Activated CD4-positive, alpha-beta memory T cell treated with anti-CD3 and anti-CD28 coated beads for 36 hours (primary cell): Measurements from ENCODE around the gene PKHD1. TPM values are rescaled to one million over a fixed set of nuclear protein-coding genes. Genes with fewer than 3 reads are reported as not detected.

ENCODE experiments used
- CTCF ChIA-PET: fragments of 350-600 bp; sonication (Branson Sonifier 250); formaldehyde crosslinking; loops from one replicate; lab custom pipeline; 2021; ENCODE audit warnings: antibody characterized with exemption, inconsistent platforms; lab: Charles Lee
- POLR2A ChIA-PET: fragments of 350-600 bp; sonication (Branson Sonifier 250); formaldehyde crosslinking; loops from one replicate; lab custom pipeline; 2021; ENCODE audit warnings: antibody characterized with exemption; lab: Charles Lee
- DNase-seq: peaks from one replicate; pipeline ENCODE4 v3.0.0-alpha.2; 2020
- H3K27ac Mint-ChIP-seq: one replicate; pipeline ENCODE4 v1.8.0; 2021; ENCODE audit warnings: mixed read lengths
- H3K27me3 Mint-ChIP-seq: one replicate; pipeline ENCODE4 v1.8.0; 2021; ENCODE audit warnings: mixed read lengths
- H3K36me3 Mint-ChIP-seq: one replicate; pipeline ENCODE4 v1.8.0; 2021; ENCODE audit warnings: mixed read lengths
- H3K4me1 Mint-ChIP-seq: one replicate; pipeline ENCODE4 v1.8.0; 2021; ENCODE audit warnings: low read depth, mixed read lengths
- H3K4me3 Mint-ChIP-seq: one replicate; pipeline ENCODE4 v1.8.0; 2021; ENCODE audit warnings: mild to moderate bottlenecking, mixed read lengths
- H3K9me3 Mint-ChIP-seq: one replicate; pipeline ENCODE4 v1.8.0; 2021; ENCODE audit warnings: mixed read lengths
- intact Hi-C: fragments of 100-400 bp; cut with micrococcal nuclease; formaldehyde crosslinking; loops from one replicate; pipeline ENCODE4 v1.15.1; 2023
- total RNA-seq, 2 experiments: library from RNA; stranded (reverse); gene quantifications; one replicate each; pipeline ENCODE4 v1.2.3, GENCODE V29; 2021

Gene PKHD1
- total RNA-seq, 2 experiments from 2014 or later, result 0.02 TPM; not detected in 1

GRCh38 chr6:51678905-51679620 lies 408.4 kb downstream of the PKHD1 start:
- ChIA-PET CTCF (no interaction called here), POLR2A (no interaction called here)
- Mint-ChIP-seq H3K4me3 (no peak overlapping the region), H3K9me3 (no peaks in the 10 kb centered on the region), H3K27ac (no peak overlapping the region), H3K36me3 (no peaks in the 10 kb centered on the region), H3K27me3 (no peaks in the 10 kb centered on the region), H3K4me1 (no peaks in the 10 kb centered on the region)
- intact Hi-C loops, result no loop called here
- no peak for DNase-seq

DNA sequence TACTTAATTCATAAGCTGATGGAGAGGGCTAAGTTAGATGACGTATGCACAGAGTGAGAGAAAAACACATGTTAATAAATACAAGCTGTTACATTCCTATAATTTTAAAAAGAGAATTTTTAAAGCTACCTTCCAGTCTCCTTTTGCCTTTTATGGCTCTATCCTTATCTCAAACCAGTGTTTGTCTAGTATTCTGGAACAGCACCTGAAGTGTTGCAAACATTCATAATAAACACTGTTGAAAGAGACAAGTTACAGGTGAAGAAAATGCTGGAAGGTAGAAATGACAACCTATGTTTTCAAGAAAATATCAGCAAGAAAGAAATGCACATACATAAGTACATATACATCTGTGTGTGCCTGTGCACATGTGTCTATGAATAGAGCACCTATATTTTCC lies 409.1 kb downstream of the PKHD1 start:
- Mint-ChIP-seq H3K27ac (no peak overlapping the region), H3K4me3 (no peak overlapping the region), H3K36me3 (no peaks in the 10 kb centered on the region), H3K27me3 (no peaks in the 10 kb centered on the region), H3K9me3 (no peaks in the 10 kb centered on the region), H3K4me1 (no peaks in the 10 kb centered on the region)
- intact Hi-C loops, result no loop called here
- POLR2A ChIA-PET, result no interaction called here
- no peak for DNase-seq
- CTCF ChIA-PET, result no interaction called here

DNA sequence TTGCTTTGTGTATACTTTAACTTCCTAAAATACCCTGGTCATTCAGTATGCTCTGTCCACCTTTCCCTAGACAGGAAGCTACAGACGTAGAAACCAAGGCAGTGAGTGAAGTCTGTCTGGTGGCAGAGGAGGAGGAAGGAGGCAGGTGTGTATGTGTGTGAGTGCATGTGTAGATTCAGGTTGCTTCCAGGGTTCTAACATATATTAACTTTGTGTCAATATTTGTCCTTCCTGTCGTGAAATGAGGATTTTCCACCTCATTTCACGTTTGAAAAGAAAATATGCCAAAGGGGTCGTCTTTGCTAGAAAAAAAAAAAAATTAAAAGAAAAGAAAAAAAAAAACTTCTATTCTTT lies 411.5 kb downstream of the PKHD1 start:
- Mint-ChIP-seq H3K36me3 (no peaks in the 10 kb centered on the region), H3K4me3 (no peak overlapping the region), H3K27ac (no peak overlapping the region), H3K9me3 (no peaks in the 10 kb centered on the region), H3K27me3 (no peaks in the 10 kb centered on the region), H3K4me1 (no peaks in the 10 kb centered on the region)
- DNase-seq, result no peak
- intact Hi-C loops, result no loop called here
- POLR2A ChIA-PET, result no interaction called here
- CTCF ChIA-PET, result no interaction called here

DNA sequence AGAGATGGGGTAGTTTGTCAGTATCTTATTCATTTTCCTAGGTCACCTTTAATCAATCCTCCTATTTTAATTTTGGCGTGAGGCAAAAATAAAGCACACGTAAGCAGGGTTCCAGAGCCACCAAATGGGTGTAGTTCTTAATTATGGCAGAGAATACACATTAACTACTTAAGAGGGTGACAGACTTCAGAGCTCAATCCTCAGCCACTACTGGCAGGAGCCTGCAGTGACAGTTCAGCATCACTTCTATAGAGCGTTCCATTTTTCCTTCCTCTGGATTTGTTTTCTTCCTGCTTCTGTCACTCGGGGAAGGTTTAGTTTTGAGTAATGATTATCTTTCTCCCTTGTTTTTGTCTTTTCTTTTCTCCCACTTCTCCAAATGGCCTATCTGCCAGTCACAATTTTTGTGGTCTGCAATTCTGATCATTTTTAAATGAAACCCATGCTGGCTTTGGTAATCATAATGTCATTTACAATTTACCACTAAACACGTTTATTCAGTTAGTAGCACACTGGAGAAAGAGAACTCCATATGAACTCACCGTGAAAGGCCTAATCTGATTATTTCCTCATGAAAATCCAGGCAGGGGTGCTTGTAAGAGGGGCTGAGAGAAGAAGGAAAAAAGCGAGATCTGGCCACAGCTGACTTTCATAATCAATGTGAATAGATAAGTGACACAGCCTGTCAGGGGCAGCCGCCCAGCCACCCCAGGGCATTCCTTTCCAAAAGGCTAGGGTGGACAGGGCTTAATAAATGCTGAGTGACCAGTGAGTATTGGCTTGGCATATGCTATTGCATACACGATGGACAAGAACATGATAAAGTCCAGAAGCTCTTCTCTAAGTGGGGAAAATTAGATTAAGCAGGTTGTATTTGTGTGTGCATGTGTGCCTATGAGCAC lies 412.1 kb downstream of the PKHD1 start:
- CTCF ChIA-PET, result no interaction called here
- no peaks in the 10 kb centered on the region for H3K4me1 Mint-ChIP-seq
- H3K27me3 Mint-ChIP-seq, result no peaks in the 10 kb centered on the region
- no peak overlapping the region for H3K4me3 Mint-ChIP-seq
- intact Hi-C loops, result no loop called here
- H3K9me3 Mint-ChIP-seq, result no peaks in the 10 kb centered on the region
- H3K27ac Mint-ChIP-seq, result no peak overlapping the region
- no peaks in the 10 kb centered on the region for H3K36me3 Mint-ChIP-seq
- POLR2A ChIA-PET, result no interaction called here
- no peak for DNase-seq

DNA sequence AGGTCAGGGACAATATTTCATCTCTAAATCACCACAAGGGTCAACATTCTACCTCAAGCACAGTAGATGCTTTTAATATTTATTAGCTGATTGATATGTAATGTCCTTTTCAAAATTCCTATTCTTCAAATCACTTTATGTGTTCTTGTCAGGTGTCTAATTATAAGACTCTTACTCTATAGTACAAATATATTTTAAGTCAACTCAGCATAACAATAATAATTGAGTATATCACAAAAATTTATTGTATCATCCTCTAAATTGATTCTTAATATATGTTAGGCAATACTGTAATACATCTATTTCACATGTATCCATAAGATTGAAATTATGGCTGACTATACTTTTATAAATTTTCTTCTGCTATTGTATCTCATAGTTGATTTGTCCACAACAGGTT lies 423.9 kb downstream of the PKHD1 start:
- CTCF ChIA-PET, result no interaction called here
- Mint-ChIP-seq H3K9me3 (no peaks in the 10 kb centered on the region), H3K4me1 (no peaks in the 10 kb centered on the region), H3K4me3 (no peak overlapping the region), H3K27ac (no peak overlapping the region), H3K27me3 (no peaks in the 10 kb centered on the region), H3K36me3 (no peaks in the 10 kb centered on the region)
- intact Hi-C loops, result no loop called here
- POLR2A ChIA-PET, result no interaction called here
- DNase-seq, result no peak

- POLR2A ChIA-PET, result no interaction called here
- H3K4me1 Mint-ChIP-seq, result no peaks in the 10 kb centered on the region
- H3K27me3 Mint-ChIP-seq, result no peaks in the 10 kb centered on the region
Measured at GRCh38 chr6:51660767-51661166, 426.6 kb downstream of the PKHD1 start.

GRCh38 chr6:51657491-51657890 lies 429.9 kb downstream of the PKHD1 start:
- POLR2A ChIA-PET, result no interaction called here
- Mint-ChIP-seq H3K9me3 (no peaks in the 10 kb centered on the region), H3K4me1 (no peaks in the 10 kb centered on the region), H3K27me3 (no peaks in the 10 kb centered on the region), H3K27ac (no peak overlapping the region), H3K36me3 (no peaks in the 10 kb centered on the region), H3K4me3 (no peak overlapping the region)
- no peak for DNase-seq
- CTCF ChIA-PET, result no interaction called here
- intact Hi-C loops, result no loop called here

More at GRCh38 chr6:51660767-51661166, 426.6 kb downstream of the PKHD1 start:
- H3K36me3 Mint-ChIP-seq, result no peaks in the 10 kb centered on the region
- no peak for DNase-seq
- no peaks in the 10 kb centered on the region for H3K9me3 Mint-ChIP-seq
- intact Hi-C loops, result no loop called here
- H3K27ac Mint-ChIP-seq, result no peak overlapping the region
- no peak overlapping the region for H3K4me3 Mint-ChIP-seq
- CTCF ChIA-PET, result no interaction called here

- Mint-ChIP-seq H3K4me3 (no peak overlapping the region), H3K27ac (no peak overlapping the region), H3K36me3 (no peaks in the 10 kb centered on the region), H3K27me3 (no peaks in the 10 kb centered on the region), H3K9me3 (no peaks in the 10 kb centered on the region), H3K4me1 (no peaks in the 10 kb centered on the region)
- intact Hi-C loops, result no loop called here
- ChIA-PET CTCF (no interaction called here), POLR2A (no interaction called here)
- no peak for DNase-seq
Measured at GRCh38 chr6:51655517-51655916, 431.9 kb downstream of the PKHD1 start.

DNA sequence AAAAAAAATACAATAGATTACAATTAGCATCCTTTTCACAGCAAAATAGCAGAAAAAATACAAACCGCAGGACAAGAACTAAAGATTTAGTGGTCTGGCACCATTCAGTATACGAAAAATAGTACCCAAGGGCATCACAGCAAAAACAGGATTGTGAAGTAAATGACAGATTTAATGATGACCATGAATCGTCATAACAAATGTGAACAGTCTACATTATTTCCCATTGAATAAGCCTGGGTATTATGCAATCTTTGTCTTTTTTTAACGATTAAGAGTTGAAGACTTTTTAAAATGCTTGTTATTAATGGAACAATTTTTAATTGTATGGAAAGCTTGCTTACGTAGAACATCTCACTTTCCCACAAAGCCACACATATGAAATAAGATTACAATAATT lies 432.8 kb downstream of the PKHD1 start:
- CTCF ChIA-PET, result no interaction called here
- POLR2A ChIA-PET, result no interaction called here
- Mint-ChIP-seq H3K4me3 (no peak overlapping the region), H3K4me1 (no peaks in the 10 kb centered on the region), H3K27ac (no peak overlapping the region), H3K9me3 (no peaks in the 10 kb centered on the region), H3K27me3 (no peaks in the 10 kb centered on the region), H3K36me3 (no peaks in the 10 kb centered on the region)
- no peak for DNase-seq
- intact Hi-C loops, result no loop called here

DNA sequence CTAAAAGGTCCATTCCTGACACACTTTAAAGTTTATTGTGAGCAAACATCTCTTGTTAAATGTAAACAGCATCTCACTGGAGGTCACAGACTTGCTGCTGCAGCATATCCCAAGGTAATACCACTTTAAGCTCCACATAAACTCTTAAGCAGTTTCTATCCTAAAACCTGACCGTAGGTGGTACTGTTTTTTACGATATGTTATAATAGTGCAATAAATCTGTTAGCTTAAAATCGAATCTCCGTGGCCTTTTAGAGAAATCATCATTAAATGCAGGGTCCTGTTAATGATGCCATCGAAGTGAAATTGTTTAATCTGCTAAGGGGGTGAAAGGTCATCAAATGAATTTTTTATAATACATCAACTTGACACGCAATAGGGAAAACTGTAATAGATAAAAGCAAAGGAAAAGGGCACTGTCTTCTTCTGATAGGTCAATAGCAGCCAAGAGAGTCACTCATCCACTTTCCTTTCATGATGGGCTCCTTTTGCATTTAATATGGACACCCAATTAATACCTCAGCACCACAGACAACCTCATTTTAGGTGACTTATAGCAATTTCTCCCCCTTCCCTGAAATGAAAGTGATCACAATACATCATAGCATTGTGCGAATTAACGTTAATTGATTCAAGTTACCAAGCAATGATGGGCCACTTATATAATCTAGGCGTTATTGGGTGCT lies 436.1 kb downstream of the PKHD1 start:
- H3K27me3 Mint-ChIP-seq, result no peaks in the 10 kb centered on the region
- CTCF ChIA-PET, result no interaction called here

GRCh38 chr6:51648774-51649173 lies 438.6 kb downstream of the PKHD1 start:
- no peaks in the 10 kb centered on the region for H3K36me3 Mint-ChIP-seq
- CTCF ChIA-PET, result no interaction called here

More for the DNA sequence above, 436.1 kb downstream of the PKHD1 start:
- POLR2A ChIA-PET, result no interaction called here
- Mint-ChIP-seq H3K27ac (no peak overlapping the region), H3K4me1 (no peaks in the 10 kb centered on the region), H3K4me3 (no peak overlapping the region), H3K36me3 (no peaks in the 10 kb centered on the region), H3K9me3 (no peaks in the 10 kb centered on the region)
- DNase-seq, result no peak
- intact Hi-C loops, result no loop called here

GRCh38 chr6:51648236-51648635 lies 439.2 kb downstream of the PKHD1 start:
- Mint-ChIP-seq H3K27ac (no peak overlapping the region), H3K4me1 (no peaks in the 10 kb centered on the region), H3K36me3 (no peaks in the 10 kb centered on the region), H3K4me3 (no peak overlapping the region), H3K9me3 (no peaks in the 10 kb centered on the region), H3K27me3 (no peaks in the 10 kb centered on the region)
- CTCF ChIA-PET, result no interaction called here
- DNase-seq, result no peak
- POLR2A ChIA-PET, result no interaction called here
- intact Hi-C loops, result no loop called here

More at GRCh38 chr6:51648774-51649173, 438.6 kb downstream of the PKHD1 start:
- intact Hi-C loops, result no loop called here
- no peak overlapping the region for H3K4me3 Mint-ChIP-seq
- H3K9me3 Mint-ChIP-seq, result no peaks in the 10 kb centered on the region
- POLR2A ChIA-PET, result no interaction called here
- no peaks in the 10 kb centered on the region for H3K27me3 Mint-ChIP-seq
- DNase-seq, result no peak
- H3K27ac Mint-ChIP-seq, result no peak overlapping the region
- no peaks in the 10 kb centered on the region for H3K4me1 Mint-ChIP-seq
